ENCODE results near the gene OR8B8. TPM values are rescaled to one million over a fixed set of nuclear protein-coding genes. Genes with fewer than 3 reads are reported as not detected.

The OR8B8 gene, protein sequence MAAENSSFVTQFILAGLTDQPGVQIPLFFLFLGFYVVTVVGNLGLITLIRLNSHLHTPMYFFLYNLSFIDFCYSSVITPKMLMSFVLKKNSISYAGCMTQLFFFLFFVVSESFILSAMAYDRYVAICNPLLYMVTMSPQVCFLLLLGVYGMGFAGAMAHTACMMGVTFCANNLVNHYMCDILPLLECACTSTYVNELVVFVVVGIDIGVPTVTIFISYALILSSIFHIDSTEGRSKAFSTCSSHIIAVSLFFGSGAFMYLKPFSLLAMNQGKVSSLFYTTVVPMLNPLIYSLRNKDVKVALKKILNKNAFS
- not detected in 2 replicates for total RNA-seq

DNA sequence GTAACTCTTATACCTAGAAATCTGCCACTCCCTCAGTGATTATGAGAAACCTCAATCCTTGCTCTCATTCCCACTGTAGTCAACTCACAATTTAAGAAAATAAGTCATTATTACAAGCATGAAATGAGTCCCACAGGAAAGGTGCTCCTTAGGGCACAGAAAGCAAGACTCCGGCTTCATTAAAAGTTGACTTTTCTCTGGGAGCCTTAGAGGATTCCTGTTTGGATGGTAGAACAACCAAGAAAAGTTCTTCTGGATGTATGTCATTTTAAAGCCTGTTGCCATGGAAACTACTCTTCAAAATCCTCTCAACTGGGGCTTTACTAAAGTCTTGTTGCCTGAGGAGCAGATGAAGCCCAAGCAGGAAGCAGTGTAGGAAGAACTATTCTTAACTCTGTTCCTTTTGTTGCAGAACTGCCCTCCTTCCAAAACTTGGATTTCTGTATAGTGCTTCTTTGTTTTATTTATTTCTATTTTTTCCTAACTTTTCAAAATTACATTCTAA is at the start of gene OR8B8:
Gene OR8B8 (minus strand): TSS at position 51 of the 505 bp plus-strand sequence. CDS start 4,611 bp downstream, outside the sequence.
- Histone ChIP-seq H2AFZ (ENCODE audit: low read length) (no peak within 1 kb of the TSS), H3K4me1 (ENCODE audit: insufficient read depth, low read length) (no peaks in the 10 kb centered on the region), H4K20me1 (ENCODE audit: insufficient read depth, low read length) (no peaks in the 10 kb centered on the region), H3K27ac (ENCODE audit: low read depth, low read length) (no peak within 1 kb of the TSS), H3K36me3 (ENCODE audit: insufficient read depth, low read length) (no peaks in the 10 kb centered on the region), H3K27me3 (ENCODE audit: insufficient read depth, low read length) (no peaks in the 10 kb centered on the region), H3K79me2 (ENCODE audit: insufficient read depth, low read length) (no peaks in the 10 kb centered on the region), H3K4me2 (ENCODE audit: insufficient read depth, low read length) (no peak within 1 kb of the TSS), H3K4me3 (ENCODE audit: insufficient read depth, low read length) (no peak within 1 kb of the TSS), H3K9me3 (ENCODE audit: low read depth, low read length) (no peaks in the 10 kb centered on the region)
- DNase-seq (ENCODE audit: insufficient read length, low spot score, missing footprints), result no peak
- TF ChIP-seq, protein P1, sequence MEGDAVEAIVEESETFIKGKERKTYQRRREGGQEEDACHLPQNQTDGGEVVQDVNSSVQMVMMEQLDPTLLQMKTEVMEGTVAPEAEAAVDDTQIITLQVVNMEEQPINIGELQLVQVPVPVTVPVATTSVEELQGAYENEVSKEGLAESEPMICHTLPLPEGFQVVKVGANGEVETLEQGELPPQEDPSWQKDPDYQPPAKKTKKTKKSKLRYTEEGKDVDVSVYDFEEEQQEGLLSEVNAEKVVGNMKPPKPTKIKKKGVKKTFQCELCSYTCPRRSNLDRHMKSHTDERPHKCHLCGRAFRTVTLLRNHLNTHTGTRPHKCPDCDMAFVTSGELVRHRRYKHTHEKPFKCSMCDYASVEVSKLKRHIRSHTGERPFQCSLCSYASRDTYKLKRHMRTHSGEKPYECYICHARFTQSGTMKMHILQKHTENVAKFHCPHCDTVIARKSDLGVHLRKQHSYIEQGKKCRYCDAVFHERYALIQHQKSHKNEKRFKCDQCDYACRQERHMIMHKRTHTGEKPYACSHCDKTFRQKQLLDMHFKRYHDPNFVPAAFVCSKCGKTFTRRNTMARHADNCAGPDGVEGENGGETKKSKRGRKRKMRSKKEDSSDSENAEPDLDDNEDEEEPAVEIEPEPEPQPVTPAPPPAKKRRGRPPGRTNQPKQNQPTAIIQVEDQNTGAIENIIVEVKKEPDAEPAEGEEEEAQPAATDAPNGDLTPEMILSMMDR (IDR thresholded peaks at IDR 0.05; ENCODE audit: extremely low read depth, low read depth, low read length), result no peak

DNA sequence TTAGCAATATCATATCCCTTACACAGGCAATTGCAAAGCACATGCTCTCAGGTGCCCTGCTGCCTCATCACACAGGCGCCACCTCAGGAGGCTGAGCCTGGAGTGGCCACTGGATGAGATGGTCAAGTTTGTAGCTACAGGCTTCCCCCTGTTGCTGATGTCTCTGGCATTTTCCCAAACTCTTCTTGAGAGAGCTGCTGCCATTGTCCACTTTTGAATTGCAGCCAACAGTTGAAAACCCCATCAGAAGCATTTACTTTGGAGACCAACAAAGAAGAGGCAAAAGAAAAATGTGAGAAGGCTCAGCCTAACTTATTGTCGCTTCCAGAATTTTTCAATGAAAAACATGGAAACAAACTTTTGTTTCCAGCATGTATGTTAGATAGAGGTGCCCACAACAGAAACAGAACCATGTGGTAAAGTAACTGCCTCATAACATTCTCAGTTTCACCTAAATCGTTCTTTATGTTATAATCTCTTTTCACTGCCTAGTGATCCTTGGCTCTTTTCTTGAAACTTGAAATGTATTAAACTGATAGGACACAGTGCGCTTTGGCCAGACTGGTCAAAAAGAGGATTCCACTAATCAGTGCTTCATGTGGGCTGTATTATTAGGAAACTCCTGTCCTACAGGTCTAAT is 47.6 kb upstream of the OR8B8 start:
- no peak overlapping the region for H3K4me3 ChIP-seq (ENCODE audit: insufficient read depth, low read length)
- no peak overlapping the region for H3K27ac ChIP-seq (ENCODE audit: low read depth, low read length)
- DNase-seq (ENCODE audit: insufficient read length, low spot score, missing footprints), result no peak
- H4K20me1 ChIP-seq (ENCODE audit: insufficient read depth, low read length), result no peaks in the 10 kb centered on the region
- H3K9me3 ChIP-seq (ENCODE audit: low read depth, low read length), result no peaks in the 10 kb centered on the region
- H3K4me1 ChIP-seq (ENCODE audit: insufficient read depth, low read length), result no peaks in the 10 kb centered on the region
- TF ChIP-seq, protein P1 (IDR thresholded peaks at IDR 0.05; ENCODE audit: extremely low read depth, low read depth, low read length), result no peak
- no peaks in the 10 kb centered on the region for H3K79me2 ChIP-seq (ENCODE audit: insufficient read depth, low read length)
- no peaks in the 10 kb centered on the region for H3K27me3 ChIP-seq (ENCODE audit: insufficient read depth, low read length)
- no peak overlapping the region for H2AFZ ChIP-seq (ENCODE audit: low read length)
- H3K4me2 ChIP-seq (ENCODE audit: insufficient read depth, low read length), result no peak overlapping the region
- no peaks in the 10 kb centered on the region for H3K36me3 ChIP-seq (ENCODE audit: insufficient read depth, low read length)

DNA sequence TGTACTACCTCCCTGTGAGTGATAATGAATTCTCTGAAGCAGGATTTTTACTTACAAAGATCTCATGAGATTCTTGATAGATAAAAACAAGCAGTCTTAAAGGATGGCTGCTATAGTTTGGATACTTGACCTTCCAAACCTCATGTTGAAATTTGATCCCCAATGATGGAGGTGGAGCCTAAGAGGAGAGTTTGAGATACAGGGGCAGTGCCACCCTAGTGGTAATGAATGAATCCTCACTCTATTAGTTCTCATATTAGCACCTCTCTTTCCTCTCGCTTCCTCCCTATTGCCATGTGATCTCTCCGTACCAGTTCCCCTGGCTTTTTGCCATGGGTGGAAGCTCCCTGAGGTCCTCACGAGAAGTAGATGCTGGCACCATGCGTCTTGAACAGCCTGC is 37.9 kb upstream of the OR8B8 start:
- Histone ChIP-seq H3K27me3 (ENCODE audit: insufficient read depth, low read length) (no peaks in the 10 kb centered on the region), H3K79me2 (ENCODE audit: insufficient read depth, low read length) (no peaks in the 10 kb centered on the region), H3K36me3 (ENCODE audit: insufficient read depth, low read length) (no peaks in the 10 kb centered on the region), H3K4me1 (ENCODE audit: insufficient read depth, low read length) (no peaks in the 10 kb centered on the region), H4K20me1 (ENCODE audit: insufficient read depth, low read length) (no peaks in the 10 kb centered on the region), H2AFZ (ENCODE audit: low read length) (no peak overlapping the region), H3K4me3 (ENCODE audit: insufficient read depth, low read length) (no peak overlapping the region), H3K4me2 (ENCODE audit: insufficient read depth, low read length) (no peak overlapping the region), H3K9me3 (ENCODE audit: low read depth, low read length) (no peaks in the 10 kb centered on the region), H3K27ac (ENCODE audit: low read depth, low read length) (no peak overlapping the region)
- TF ChIP-seq, protein P1 (IDR thresholded peaks at IDR 0.05; ENCODE audit: extremely low read depth, low read depth, low read length), result no peak
- no peak for DNase-seq (ENCODE audit: insufficient read length, low spot score, missing footprints)
